ENCODE data around the gene KCNQ1OT1.
"Not testable (repeated sequence)": the region's sequence is repeated elsewhere in the genome, so short reads cannot be mapped to it uniquely, and the experiment has no call there.

The KCNQ1OT1 gene

GRCh38 chr11:2644844-2645778 is 54.7 kb downstream of the KCNQ1OT1 start:
- CTCF ChIA-PET: interaction anchor here (1.2 kb wide), 1 partner anchor 15 kb away, joined by 3 read pairs; no protein-coding TSS in a partner anchor
- no peak overlapping the region for H3K27ac ChIP-seq (ENCODE audit: insufficient read depth in 1 of 2, low read depth in 1 of 2, low read length in 2 of 2, poor library complexity in 1 of 2, severe bottlenecking in 2 of 2)
- no peaks in the 10 kb centered on the region for H3K36me3 ChIP-seq (ENCODE audit: control insufficient read depth in 4 of 4, insufficient read depth in 4 of 4, low read length in 3 of 4)
- H3K9me3 ChIP-seq (ENCODE audit: control extremely low read depth in 1 of 5, control insufficient read depth in 4 of 5, insufficient read depth in 2 of 5, low read depth in 1 of 5, low read length in 4 of 5): peaks cover 23 to 83% (median 31%) of the 10 kb centered on the region in 5 experiments
- H3K4me1 ChIP-seq (ENCODE audit: control extremely low read depth in 1 of 4, control insufficient read depth in 4 of 4, insufficient read depth in 4 of 4, low read length in 3 of 4): no peaks in the 10 kb centered on the region
- no peak for DNase-seq
- 95% methylated on average over 2 of the region's 4 CpGs for WGBS (ENCODE audit: insufficient coverage)
- POLR2A ChIA-PET: interaction anchor here (0.6 kb wide), 1 partner anchor 54 kb away, joined by 3 read pairs; no protein-coding TSS in a partner anchor
- H3K27me3 ChIP-seq (replicated peaks in 2 of 5; ENCODE audit: control insufficient read depth in 4 of 5, insufficient read depth in 5 of 5, low read length in 4 of 5): no peaks in the 10 kb centered on the region
- H3K4me3 ChIP-seq (ENCODE audit: control insufficient read depth in 1 of 7, extremely low read depth in 1 of 7, insufficient read depth in 4 of 7, low read depth in 2 of 7, low read length in 6 of 7): no peak overlapping the region

DNA sequence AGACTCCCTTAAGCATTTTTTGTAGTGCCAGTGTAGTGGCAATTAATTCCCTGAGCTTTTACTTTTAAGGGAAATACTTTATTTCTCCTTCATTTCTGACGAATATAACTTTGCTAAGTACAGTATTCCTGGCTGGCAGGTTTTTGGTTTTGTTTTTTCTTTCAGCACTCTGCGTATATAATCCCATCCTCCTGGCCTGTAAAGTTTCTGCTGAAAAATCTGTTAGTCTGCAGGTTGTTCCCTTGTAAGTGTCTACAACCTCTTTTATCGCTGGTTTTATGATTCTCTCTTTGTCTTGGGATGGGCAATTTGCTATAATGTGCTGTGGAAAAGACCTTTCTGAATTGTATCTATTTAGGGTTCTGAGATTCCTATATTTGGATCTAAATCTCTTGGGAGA is 56.0 kb downstream of the KCNQ1OT1 start:
- ChIA-PET POLR2A (no interaction called here), CTCF (no interaction called here)
- H3K36me3 ChIP-seq (ENCODE audit: control insufficient read depth in 4 of 4, insufficient read depth in 4 of 4, low read length in 3 of 4): no peaks in the 10 kb centered on the region
- no peak overlapping the region for H3K4me3 ChIP-seq (ENCODE audit: control insufficient read depth in 1 of 7, extremely low read depth in 1 of 7, insufficient read depth in 4 of 7, low read depth in 2 of 7, low read length in 6 of 7)
- DNase-seq: no peak
- 80% methylated on average over 3 of the region's 3 CpGs for WGBS (ENCODE audit: insufficient coverage)
- H3K27me3 ChIP-seq (replicated peaks in 2 of 5; ENCODE audit: control insufficient read depth in 4 of 5, insufficient read depth in 5 of 5, low read length in 4 of 5): no peaks in the 10 kb centered on the region
- peaks cover 19 to 80% (median 30%) of the 10 kb centered on the region in 5 experiments for H3K9me3 ChIP-seq (ENCODE audit: control extremely low read depth in 1 of 5, control insufficient read depth in 4 of 5, insufficient read depth in 2 of 5, low read depth in 1 of 5, low read length in 4 of 5)
- no peak overlapping the region for H3K27ac ChIP-seq (ENCODE audit: insufficient read depth in 1 of 2, low read depth in 1 of 2, low read length in 2 of 2, poor library complexity in 1 of 2, severe bottlenecking in 2 of 2)
- H3K4me1 ChIP-seq (ENCODE audit: control extremely low read depth in 1 of 4, control insufficient read depth in 4 of 4, insufficient read depth in 4 of 4, low read length in 3 of 4): no peaks in the 10 kb centered on the region

GRCh38 chr11:2641623-2642022 is 58.2 kb downstream of the KCNQ1OT1 start:
- H3K4me3 ChIP-seq (ENCODE audit: control insufficient read depth in 1 of 7, extremely low read depth in 1 of 7, insufficient read depth in 4 of 7, low read depth in 2 of 7, low read length in 6 of 7): no peak overlapping the region
- DNase-seq: no peak
- no peaks in the 10 kb centered on the region for H3K36me3 ChIP-seq (ENCODE audit: control insufficient read depth in 4 of 4, insufficient read depth in 4 of 4, low read length in 3 of 4)
- CTCF ChIA-PET: no interaction called here
- POLR2A ChIA-PET: no interaction called here
- H3K4me1 ChIP-seq (ENCODE audit: control extremely low read depth in 1 of 4, control insufficient read depth in 4 of 4, insufficient read depth in 4 of 4, low read length in 3 of 4): no peaks in the 10 kb centered on the region
- H3K9me3 ChIP-seq (ENCODE audit: control extremely low read depth in 1 of 5, control insufficient read depth in 4 of 5, insufficient read depth in 2 of 5, low read depth in 1 of 5, low read length in 4 of 5): peaks cover 15 to 64% (median 28%) of the 10 kb centered on the region in 5 experiments
- no peak overlapping the region for H3K27ac ChIP-seq (ENCODE audit: insufficient read depth in 1 of 2, low read depth in 1 of 2, low read length in 2 of 2, poor library complexity in 1 of 2, severe bottlenecking in 2 of 2)
- H3K27me3 ChIP-seq (replicated peaks in 2 of 5; ENCODE audit: control insufficient read depth in 4 of 5, insufficient read depth in 5 of 5, low read length in 4 of 5): no peaks in the 10 kb centered on the region
- WGBS (ENCODE audit: insufficient coverage): 80% methylated on average over 1 of the region's 1 CpG

GRCh38 chr11:2639763-2640162 is 60.0 kb downstream of the KCNQ1OT1 start:
- POLR2A ChIA-PET; DNase-seq; CTCF ChIA-PET; H3K27me3 ChIP-seq (replicated peaks in 2 of 5; ENCODE audit: control insufficient read depth in 4 of 5, insufficient read depth in 5 of 5, low read length in 4 of 5); H3K4me3 ChIP-seq (ENCODE audit: control insufficient read depth in 1 of 7, extremely low read depth in 1 of 7, insufficient read depth in 4 of 7, low read depth in 2 of 7, low read length in 6 of 7); H3K4me1 ChIP-seq (ENCODE audit: control extremely low read depth in 1 of 4, control insufficient read depth in 4 of 4, insufficient read depth in 4 of 4, low read length in 3 of 4); H3K36me3 ChIP-seq (ENCODE audit: control insufficient read depth in 4 of 4, insufficient read depth in 4 of 4, low read length in 3 of 4); H3K27ac ChIP-seq (ENCODE audit: insufficient read depth in 1 of 2, low read depth in 1 of 2, low read length in 2 of 2, poor library complexity in 1 of 2, severe bottlenecking in 2 of 2): not testable (repeated sequence)
- WGBS (ENCODE audit: insufficient coverage): 100% methylated on average over 4 of the region's 13 CpGs
- peaks cover 9 to 46% (median 13%) of the 10 kb centered on the region in 5 experiments for H3K9me3 ChIP-seq (ENCODE audit: control extremely low read depth in 1 of 5, control insufficient read depth in 4 of 5, insufficient read depth in 2 of 5, low read depth in 1 of 5, low read length in 4 of 5)

- H3K9me3 ChIP-seq (ENCODE audit: control extremely low read depth in 1 of 5, control insufficient read depth in 4 of 5, insufficient read depth in 2 of 5, low read depth in 1 of 5, low read length in 4 of 5): peaks cover 8 to 51% (median 13%) of the 10 kb centered on the region in 5 experiments
- H3K27ac ChIP-seq (ENCODE audit: insufficient read depth in 1 of 2, low read depth in 1 of 2, low read length in 2 of 2, poor library complexity in 1 of 2, severe bottlenecking in 2 of 2): no peak overlapping the region
- CTCF ChIA-PET: no interaction called here
- H3K4me3 ChIP-seq (ENCODE audit: control insufficient read depth in 1 of 7, extremely low read depth in 1 of 7, insufficient read depth in 4 of 7, low read depth in 2 of 7, low read length in 6 of 7): no peak overlapping the region
- H3K27me3 ChIP-seq (replicated peaks in 2 of 5; ENCODE audit: control insufficient read depth in 4 of 5, insufficient read depth in 5 of 5, low read length in 4 of 5): no peaks in the 10 kb centered on the region
- no peaks in the 10 kb centered on the region for H3K4me1 ChIP-seq (ENCODE audit: control extremely low read depth in 1 of 4, control insufficient read depth in 4 of 4, insufficient read depth in 4 of 4, low read length in 3 of 4)
- POLR2A ChIA-PET: no interaction called here
- no CpG with 5 or more reads among the region's 1 CpG for WGBS (ENCODE audit: insufficient coverage)
- no peaks in the 10 kb centered on the region for H3K36me3 ChIP-seq (ENCODE audit: control insufficient read depth in 4 of 4, insufficient read depth in 4 of 4, low read length in 3 of 4)
- DNase-seq: no peak
Measured at GRCh38 chr11:2631161-2631560, 68.6 kb downstream of the KCNQ1OT1 start.

- Histone ChIP-seq H3K27me3 (replicated peaks in 2 of 5; ENCODE audit: control insufficient read depth in 4 of 5, insufficient read depth in 5 of 5, low read length in 4 of 5) (no peaks in the 10 kb centered on the region), H3K9me3 (ENCODE audit: control extremely low read depth in 1 of 5, control insufficient read depth in 4 of 5, insufficient read depth in 2 of 5, low read depth in 1 of 5, low read length in 4 of 5) (peaks cover 8 to 51% (median 13%) of the 10 kb centered on the region in 5 experiments), H3K4me1 (ENCODE audit: control extremely low read depth in 1 of 4, control insufficient read depth in 4 of 4, insufficient read depth in 4 of 4, low read length in 3 of 4) (no peaks in the 10 kb centered on the region), H3K27ac (ENCODE audit: insufficient read depth in 1 of 2, low read depth in 1 of 2, low read length in 2 of 2, poor library complexity in 1 of 2, severe bottlenecking in 2 of 2) (no peak overlapping the region), H3K36me3 (ENCODE audit: control insufficient read depth in 4 of 4, insufficient read depth in 4 of 4, low read length in 3 of 4) (no peaks in the 10 kb centered on the region), H3K4me3 (ENCODE audit: control insufficient read depth in 1 of 7, extremely low read depth in 1 of 7, insufficient read depth in 4 of 7, low read depth in 2 of 7, low read length in 6 of 7) (no peak overlapping the region)
- WGBS (ENCODE audit: insufficient coverage): no CpG with 5 or more reads among the region's 1 CpG
- DNase-seq: no peak
- ChIA-PET CTCF (no interaction called here), POLR2A (no interaction called here)
Measured at GRCh38 chr11:2630679-2631078, 69.1 kb downstream of the KCNQ1OT1 start.

GRCh38 chr11:2625183-2625582 is 74.6 kb downstream of the KCNQ1OT1 start:
- no peak overlapping the region for H3K27ac ChIP-seq (ENCODE audit: insufficient read depth in 1 of 2, low read depth in 1 of 2, low read length in 2 of 2, poor library complexity in 1 of 2, severe bottlenecking in 2 of 2)
- no peaks in the 10 kb centered on the region for H3K4me1 ChIP-seq (ENCODE audit: control extremely low read depth in 1 of 4, control insufficient read depth in 4 of 4, insufficient read depth in 4 of 4, low read length in 3 of 4)
- no peaks in the 10 kb centered on the region for H3K36me3 ChIP-seq (ENCODE audit: control insufficient read depth in 4 of 4, insufficient read depth in 4 of 4, low read length in 3 of 4)
- ChIA-PET CTCF (no interaction called here), POLR2A (no interaction called here)
- H3K9me3 ChIP-seq (ENCODE audit: control extremely low read depth in 1 of 5, control insufficient read depth in 4 of 5, insufficient read depth in 2 of 5, low read depth in 1 of 5, low read length in 4 of 5): peaks cover 0 to 19% (median 4%) of the 10 kb centered on the region in 5 experiments
- H3K27me3 ChIP-seq (replicated peaks in 2 of 5; ENCODE audit: control insufficient read depth in 4 of 5, insufficient read depth in 5 of 5, low read length in 4 of 5): no peaks in the 10 kb centered on the region
- no peak overlapping the region for H3K4me3 ChIP-seq (ENCODE audit: control insufficient read depth in 1 of 7, extremely low read depth in 1 of 7, insufficient read depth in 4 of 7, low read depth in 2 of 7, low read length in 6 of 7)
- WGBS (ENCODE audit: insufficient coverage): 50% methylated on average over 2 of the region's 3 CpGs
- no peak for DNase-seq
